ENCODE data around the gene SUPT7L.

DNA sequence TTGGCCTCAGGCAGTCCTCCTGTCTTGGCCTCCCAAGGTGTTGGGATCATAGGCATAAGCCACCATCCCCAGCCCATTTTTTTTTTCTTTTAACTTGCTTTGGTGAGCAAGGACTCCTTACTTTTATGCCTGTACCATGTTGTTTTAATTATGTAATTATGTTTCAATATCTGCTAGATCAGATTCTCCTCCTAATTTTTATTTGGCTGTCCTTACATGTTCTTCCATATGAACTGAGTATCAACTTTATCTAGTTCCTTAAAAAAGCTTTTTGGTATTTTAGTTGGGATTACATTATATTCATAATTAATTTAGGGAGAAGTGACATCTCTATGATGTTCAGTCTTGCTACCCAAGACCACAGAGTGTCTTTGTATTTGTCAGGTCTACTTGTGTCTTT, 18.2 kb downstream of the SUPT7L start:
- no peak for TF ChIP-seq POLR2A (IDR thresholded peaks at IDR 0.05)
- TF ChIP-seq, protein P1, sequence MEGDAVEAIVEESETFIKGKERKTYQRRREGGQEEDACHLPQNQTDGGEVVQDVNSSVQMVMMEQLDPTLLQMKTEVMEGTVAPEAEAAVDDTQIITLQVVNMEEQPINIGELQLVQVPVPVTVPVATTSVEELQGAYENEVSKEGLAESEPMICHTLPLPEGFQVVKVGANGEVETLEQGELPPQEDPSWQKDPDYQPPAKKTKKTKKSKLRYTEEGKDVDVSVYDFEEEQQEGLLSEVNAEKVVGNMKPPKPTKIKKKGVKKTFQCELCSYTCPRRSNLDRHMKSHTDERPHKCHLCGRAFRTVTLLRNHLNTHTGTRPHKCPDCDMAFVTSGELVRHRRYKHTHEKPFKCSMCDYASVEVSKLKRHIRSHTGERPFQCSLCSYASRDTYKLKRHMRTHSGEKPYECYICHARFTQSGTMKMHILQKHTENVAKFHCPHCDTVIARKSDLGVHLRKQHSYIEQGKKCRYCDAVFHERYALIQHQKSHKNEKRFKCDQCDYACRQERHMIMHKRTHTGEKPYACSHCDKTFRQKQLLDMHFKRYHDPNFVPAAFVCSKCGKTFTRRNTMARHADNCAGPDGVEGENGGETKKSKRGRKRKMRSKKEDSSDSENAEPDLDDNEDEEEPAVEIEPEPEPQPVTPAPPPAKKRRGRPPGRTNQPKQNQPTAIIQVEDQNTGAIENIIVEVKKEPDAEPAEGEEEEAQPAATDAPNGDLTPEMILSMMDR (IDR thresholded peaks at IDR 0.05), result no peak
